B cell (primary cell): Measurements from ENCODE around the gene ACY1.

Experiments used
- CTCF ChIP-seq: fragments of 200-600 bp; IDR thresholded peaks from one replicate; pipeline ENCODE4 v1.8.0; 2022; ENCODE audit warnings: antibody characterized with exemption, mild to moderate bottlenecking
- EZH2 ChIP-seq: IDR thresholded peaks from 2 replicates; pipeline ENCODE4 v1.6.1; 2012; ENCODE audit warnings: borderline replicate concordance, low read depth, mild to moderate bottlenecking, moderate library complexity, low read length; ENCODE audit not compliant: insufficient read depth, poor library complexity, severe bottlenecking

- TF ChIP-seq CTCF = no peak
- TF ChIP-seq EZH2 = no peak
These were observed 12.0 kb upstream of the ACY1 start for GRCh38 chr3:51971350-51971749.
